NCI-H1436 (cell line): Measurements from ENCODE around the gene RNF167.

ENCODE experiments used
- DNase-seq: peaks from one replicate; lab custom pipeline; 2025; lab: John Stamatoyannopoulos, UW

RNF167 gene

GRCh38 chr17:4938688-4939545 lies 1.2 kb upstream of the RNF167 start:
- DNase-seq: no peak

GRCh38 chr17:4939546-4939795 lies 597 bp upstream of the RNF167 start:
- DNase-seq: no peak

DNA sequence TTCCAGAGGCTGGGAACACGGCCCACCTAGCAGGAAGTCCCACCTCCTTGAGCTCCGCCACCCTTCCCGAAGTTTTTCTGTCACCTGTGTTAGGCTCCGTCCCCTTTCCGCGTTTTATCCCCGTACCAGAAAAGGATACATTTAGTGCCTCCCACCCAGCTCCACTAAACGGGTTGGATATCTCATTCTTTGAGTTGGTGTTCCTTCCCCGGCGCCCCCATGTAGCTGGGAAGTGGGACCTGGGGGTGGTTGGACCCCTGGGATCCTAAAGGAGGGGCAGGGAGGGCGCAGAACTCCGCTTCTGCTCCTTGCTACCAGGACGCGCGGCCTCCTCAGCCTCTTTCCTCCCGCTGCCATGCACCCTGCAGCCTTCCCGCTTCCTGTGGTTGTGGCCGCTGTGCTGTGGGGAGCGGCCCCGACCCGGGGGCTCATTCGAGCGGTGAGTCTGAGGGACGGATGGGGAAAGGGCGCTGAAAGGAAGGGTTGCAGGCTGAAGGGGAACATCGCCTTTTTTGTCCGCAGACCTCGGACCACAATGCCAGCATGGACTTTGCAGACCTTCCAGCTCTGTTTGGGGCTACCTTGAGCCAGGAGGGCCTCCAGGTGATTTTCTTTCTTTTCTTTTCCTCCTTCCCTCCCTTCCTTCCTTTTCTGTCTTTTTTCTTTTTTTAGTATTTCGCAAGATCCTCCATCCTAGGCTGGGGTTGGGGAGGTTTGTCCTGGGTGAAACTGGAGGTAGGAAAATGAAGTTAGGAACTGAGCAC lies 669 bp downstream of the RNF167 start:
- no peak for DNase-seq

DNA sequence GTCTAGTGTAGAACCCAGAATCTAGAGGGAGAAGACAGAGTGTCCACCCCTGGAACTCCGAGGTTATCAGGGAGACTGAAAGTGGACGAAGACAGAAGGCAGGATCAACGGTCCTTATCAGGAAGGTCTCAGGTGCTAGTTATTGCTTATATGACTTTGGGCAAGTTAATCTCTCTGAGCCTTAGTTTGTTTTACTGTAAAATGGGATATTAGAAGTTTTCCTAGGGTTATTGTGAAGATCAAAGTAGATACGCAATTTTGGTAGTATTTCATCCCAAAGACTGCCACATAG lies 1.2 kb downstream of the RNF167 start:
- DNase-seq: no peak

- DNase-seq: no peak
Observed at GRCh38 chr17:4942760-4943508, 2.9 kb downstream of the RNF167 start.

DNA sequence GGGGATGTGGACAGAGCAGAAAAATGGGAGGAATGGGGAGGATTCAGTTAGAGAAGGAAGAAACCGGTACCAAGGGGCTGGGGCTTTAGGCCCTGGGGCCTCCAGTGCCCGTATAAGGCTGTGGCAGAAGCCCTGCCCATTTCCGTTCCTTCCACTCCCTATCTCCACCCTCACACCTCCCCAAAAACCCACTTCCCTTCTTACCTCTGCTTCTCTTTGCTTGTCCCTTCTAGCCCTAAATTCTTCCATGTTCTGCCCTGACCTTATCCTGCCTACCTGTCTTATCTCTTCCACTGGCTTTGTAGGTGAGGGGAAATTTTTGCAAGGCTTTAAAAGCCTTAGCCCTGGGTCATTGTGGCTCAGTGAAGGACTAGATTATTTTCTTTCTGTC lies 4.1 kb downstream of the RNF167 start:
- no peak for DNase-seq

DNA sequence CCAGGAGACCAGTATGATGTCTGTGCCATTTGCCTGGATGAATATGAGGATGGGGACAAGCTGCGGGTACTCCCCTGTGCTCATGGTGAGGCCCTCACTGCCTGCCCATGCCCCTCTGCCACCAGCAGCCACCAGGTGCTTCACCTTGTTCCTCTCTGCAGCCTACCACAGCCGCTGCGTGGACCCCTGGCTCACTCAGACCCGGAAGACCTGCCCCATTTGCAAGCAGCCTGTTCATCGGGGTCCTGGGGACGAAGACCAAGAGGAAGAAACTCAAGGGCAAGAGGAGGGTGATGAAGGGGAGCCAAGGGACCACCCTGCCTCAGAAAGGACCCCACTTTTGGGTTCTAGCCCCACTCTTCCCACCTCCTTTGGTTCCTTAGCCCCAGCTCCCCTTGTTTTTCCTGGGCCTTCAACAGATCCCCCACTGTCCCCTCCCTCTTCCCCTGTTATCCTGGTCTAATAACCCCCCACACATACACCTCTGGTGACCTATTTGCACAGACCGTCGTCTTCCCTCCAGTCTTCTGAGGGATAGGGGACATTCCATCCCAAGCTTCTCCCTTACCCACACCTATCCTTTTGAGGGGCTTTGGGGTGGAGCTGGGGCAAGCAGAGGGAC lies 4.6 kb downstream of the RNF167 start:
- DNase-seq: no peak

- DNase-seq: no peak
Observed at GRCh38 chr17:4945176-4945943, 5.3 kb downstream of the RNF167 start.

DNA sequence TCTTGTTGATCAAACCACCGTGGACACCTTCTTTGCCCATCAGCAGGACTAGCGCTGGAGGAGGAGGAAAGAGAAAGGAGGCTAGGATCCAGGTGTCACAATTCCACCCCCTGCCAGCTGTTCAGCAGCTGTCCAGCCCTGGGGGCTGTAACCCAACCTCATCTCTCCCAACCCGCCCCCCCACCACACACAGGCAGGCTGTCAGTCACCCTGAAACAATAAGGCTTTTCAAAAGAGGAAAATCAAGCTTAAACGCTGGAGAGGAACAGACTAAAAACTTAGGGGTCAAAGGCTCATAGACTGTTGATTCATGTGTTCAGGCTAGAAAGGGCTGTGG lies 5.8 kb downstream of the RNF167 start:
- DNase-seq: no peak

DNA sequence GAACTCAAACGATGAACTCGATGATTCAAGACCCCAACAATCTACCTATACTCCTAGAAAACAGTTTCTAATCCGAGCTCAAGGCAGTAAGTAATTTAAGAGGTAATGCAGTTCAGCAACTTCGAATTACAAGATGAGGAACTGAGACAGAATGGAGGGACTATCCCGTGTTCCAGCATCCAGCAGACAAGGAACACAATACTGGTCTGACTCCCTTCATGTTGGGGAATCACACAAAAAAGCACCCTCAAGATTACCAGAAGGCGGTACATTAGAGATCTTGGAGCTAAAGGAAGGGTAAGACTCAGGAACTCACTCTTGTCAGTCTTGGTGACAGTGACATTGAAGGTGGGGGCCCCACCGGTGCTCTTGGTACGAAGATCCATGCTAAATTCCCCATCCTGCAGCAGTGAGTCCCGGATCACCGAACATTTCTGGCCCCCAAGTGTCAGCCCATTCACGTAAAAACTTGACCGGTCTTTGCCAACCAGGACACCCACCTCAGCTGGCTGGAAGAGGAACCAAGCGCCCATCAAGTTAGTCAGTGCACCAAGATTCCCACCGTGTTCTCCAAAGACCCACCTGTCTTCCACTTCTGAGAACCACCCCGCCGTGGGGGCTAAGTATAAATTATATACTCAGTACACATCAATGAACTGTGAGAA lies 6.4 kb downstream of the RNF167 start:
- DNase-seq: no peak

- no peak for DNase-seq
Observed at GRCh38 chr17:4947010-4947410, 6.9 kb downstream of the RNF167 start.

- peak; percentile 9 for DNase-seq
Observed at GRCh38 chr17:4947411-4948165, 7.5 kb downstream of the RNF167 start.

- DNase-seq: peak; percentile 85
Observed at GRCh38 chr17:4948166-4948930, 8.3 kb downstream of the RNF167 start, which contains the start of gene PFN1. TSS of gene PFN1 (minus strand) at chr17:4948530. CDS start at chr17:4948394, 136 bp downstream.

DNA sequence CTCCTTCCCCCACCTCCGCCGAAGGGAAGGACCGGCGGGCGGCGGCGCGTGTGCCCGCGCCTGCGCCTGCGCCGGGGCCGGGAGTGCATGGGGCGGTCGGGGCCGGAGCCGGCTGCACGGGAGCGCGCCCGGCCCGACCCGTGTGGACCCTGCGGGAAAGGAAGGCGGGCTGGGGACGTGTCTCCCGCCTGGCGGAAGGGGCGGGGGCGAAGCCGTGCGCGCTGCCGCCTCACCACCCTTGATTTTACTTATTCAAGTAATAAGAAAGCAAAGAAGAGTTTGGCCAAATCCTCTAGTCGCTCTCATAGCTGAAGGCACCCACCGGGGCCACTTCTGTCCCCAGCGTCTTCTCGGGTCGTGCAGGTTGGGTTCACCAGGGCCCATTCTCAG lies 8.9 kb downstream of the RNF167 start:
- peak; percentile 77 for DNase-seq

DNA sequence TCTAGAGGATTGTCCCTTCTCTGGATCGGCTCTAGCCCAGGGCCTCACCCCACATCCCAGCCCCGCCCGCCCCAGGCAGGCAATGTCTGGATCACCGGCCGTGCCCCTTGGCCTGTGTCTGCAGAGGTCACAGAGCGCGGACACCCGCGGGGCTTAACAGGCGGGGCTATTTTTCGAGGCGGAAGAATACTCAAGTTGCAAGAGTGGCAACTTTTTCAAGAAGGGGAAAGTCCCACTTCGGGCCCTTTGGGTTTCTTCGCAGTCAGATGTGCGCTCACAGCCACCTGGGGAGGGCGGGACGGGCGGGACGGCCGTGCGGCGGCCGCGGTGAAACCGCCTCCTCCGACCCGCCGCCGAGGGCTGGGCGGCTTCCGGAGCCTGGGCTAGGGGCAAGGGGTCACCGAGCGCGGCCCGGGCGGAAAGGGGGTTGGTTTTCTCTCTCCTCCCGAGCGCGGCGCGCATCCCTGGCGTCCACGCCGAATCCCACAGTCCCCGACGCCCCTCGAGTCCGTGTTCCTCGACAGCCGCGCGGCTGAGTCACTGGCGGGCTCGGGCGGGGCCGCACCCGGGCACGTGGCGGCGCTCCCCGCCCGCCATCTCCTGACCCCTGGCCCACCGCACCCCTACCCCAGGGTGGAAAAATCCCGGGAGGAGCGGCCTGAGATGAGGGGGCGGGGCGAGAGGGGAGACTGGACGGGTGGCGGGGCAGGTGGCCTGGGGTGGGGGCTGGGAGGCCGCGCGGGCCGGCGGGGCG lies 9.4 kb downstream of the RNF167 start:
- peak; percentile 33 for DNase-seq

GRCh38 chr17:4950075-4950745 lies 10.1 kb downstream of the RNF167 start:
- peak; percentile 8 for DNase-seq

DNA sequence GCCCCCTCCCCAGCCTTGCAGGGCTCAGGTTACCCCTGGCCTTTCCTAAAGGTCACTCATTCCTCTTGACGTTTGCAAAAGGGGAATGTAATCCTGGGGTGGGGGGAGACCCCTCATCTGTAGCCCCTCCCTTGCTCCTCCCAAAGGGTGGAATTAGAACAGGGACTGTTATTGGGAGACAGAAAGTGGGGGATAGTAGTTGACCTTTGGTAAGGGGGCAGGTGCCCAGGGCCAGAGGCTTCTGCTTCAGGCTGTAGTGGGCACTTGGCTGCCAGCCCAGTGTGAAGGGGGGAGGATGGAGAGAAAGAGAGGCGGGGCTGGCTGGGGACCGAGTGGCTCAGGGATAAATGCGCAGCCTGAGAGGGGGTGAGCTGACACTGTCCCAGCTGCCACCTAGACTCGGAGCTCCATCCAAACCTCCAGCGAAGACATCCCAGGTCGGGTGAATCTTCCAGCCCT lies 10.7 kb downstream of the RNF167 start, which contains the start of gene ENO3:
TSS of gene ENO3 (plus strand) at position 374 of the 459 bp plus-strand sequence. CDS start 711 bp downstream, outside the sequence.
- DNase-seq: no peak

- DNase-seq: no peak
Observed at GRCh38 chr17:4951486-4951885, 11.4 kb downstream of the RNF167 start.
